Gastroesophageal sphincter (tissue), 3 donors: ENCODE results near the gene SPEG.

ENCODE experiments used
- CTCF ChIP-seq, 4 experiments: fragments of 200-600 bp in 2 of 4; fragments of 450-650 bp in 2 of 4; sonication (generic) in 1 of 4; IDR thresholded peaks; one replicate each; pipeline ENCODE4 v1.5.1; 2017 to 2019; ENCODE audit warnings: antibody characterized with exemption in 4 of 4, mild to moderate bottlenecking in 2 of 4, moderate library complexity in 2 of 4
- POLR2AphosphoS5 ChIP-seq: sonication (generic); formaldehyde crosslinking; IDR thresholded peaks from one replicate; pipeline ENCODE4 v1.6.1; 2017; ENCODE audit warnings: antibody characterized with exemption

- peak in 3 of 4 experiments; percentile 86 to 91 (median 90) for TF ChIP-seq CTCF (IDR thresholded peaks at IDR 0.05)
- no peak for TF ChIP-seq POLR2AphosphoS5
Measured at GRCh38 chr2:219475697-219476651, 41.3 kb downstream of the SPEG start.
